ENCODE data around the gene OGG1. TPM values are rescaled to one million over a fixed set of nuclear protein-coding genes. Genes with fewer than 3 reads are reported as not detected.

Gene OGG1
- total and polyA plus RNA-seq, 10 of the 15 experiments (the other 5 are each of a cell fraction or from before 2014, with no cell fraction given): 4.8 to 38.8 (median 27.2) TPM

DNA sequence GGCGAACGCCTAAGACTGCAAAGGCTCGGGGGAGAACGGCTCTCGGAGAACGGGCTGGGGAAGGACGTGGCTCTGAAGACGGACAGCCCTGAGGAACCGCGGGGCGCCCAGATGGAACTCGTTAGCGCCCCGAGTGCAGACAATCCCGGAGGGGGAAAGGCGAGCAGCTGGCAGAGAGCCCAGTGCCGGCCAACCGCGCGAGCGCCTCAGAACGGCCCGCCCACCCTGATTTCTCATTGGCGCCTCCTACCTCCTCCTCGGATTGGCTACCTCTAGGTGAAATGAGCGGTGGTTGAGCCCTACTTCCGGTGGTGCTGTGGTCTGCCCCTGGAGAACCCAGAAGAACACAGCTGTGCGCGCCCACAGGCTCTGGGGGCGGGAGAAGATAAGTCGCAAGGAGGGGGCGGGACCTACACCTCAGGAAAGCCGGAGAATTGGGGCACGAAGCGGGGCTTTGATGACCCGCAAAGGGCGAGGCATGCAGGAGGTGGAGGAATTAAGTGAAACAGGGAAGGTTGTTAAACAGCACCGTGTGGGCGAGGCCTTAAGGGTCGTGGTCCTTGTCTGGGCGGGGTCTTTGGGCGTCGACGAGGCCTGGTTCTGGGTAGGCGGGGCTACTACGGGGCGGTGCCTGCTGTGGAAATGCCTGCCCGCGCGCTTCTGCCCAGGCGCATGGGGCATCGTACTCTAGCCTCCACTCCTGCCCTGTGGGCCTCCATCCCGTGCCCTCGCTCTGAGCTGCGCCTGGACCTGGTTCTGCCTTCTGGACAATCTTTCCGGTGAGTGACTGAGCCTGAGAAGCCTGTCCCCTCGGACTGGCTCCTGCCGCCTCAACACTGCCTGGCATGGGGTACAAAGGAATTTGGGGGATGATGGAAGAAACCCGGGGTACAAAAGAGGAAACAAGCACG lies at the start of gene OGG1 (continued):
- TF ChIP-seq, protein P1, sequence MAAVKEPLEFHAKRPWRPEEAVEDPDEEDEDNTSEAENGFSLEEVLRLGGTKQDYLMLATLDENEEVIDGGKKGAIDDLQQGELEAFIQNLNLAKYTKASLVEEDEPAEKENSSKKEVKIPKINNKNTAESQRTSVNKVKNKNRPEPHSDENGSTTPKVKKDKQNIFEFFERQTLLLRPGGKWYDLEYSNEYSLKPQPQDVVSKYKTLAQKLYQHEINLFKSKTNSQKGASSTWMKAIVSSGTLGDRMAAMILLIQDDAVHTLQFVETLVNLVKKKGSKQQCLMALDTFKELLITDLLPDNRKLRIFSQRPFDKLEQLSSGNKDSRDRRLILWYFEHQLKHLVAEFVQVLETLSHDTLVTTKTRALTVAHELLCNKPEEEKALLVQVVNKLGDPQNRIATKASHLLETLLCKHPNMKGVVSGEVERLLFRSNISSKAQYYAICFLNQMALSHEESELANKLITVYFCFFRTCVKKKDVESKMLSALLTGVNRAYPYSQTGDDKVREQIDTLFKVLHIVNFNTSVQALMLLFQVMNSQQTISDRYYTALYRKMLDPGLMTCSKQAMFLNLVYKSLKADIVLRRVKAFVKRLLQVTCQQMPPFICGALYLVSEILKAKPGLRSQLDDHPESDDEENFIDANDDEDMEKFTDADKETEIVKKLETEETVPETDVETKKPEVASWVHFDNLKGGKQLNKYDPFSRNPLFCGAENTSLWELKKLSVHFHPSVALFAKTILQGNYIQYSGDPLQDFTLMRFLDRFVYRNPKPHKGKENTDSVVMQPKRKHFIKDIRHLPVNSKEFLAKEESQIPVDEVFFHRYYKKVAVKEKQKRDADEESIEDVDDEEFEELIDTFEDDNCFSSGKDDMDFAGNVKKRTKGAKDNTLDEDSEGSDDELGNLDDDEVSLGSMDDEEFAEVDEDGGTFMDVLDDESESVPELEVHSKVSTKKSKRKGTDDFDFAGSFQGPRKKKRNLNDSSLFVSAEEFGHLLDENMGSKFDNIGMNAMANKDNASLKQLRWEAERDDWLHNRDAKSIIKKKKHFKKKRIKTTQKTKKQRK (IDR thresholded peaks at IDR 0.05; ENCODE audit: low read depth, low read length): no peak
- TF ChIP-seq EP300 (IDR thresholded peaks at IDR 0.05; ENCODE audit: borderline replicate concordance in 1 of 2, control insufficient read depth in 1 of 2, low read depth in 2 of 2, low read length in 2 of 2): peak in 1 of 2 experiments; percentile 20; a peak in 1 of 4 replicates
- no peak for TF ChIP-seq CEBPB (IDR thresholded peaks at IDR 0.05; ENCODE audit: borderline replicate concordance in 1 of 2, low read depth in 2 of 2, low read length in 2 of 2)
- TF ChIP-seq YY1 (IDR thresholded peaks at IDR 0.05; ENCODE audit: low read depth, low read length): no peak; the same call in 1 of the 2 replicates
- no peak for TF ChIP-seq HCFC1 (IDR thresholded peaks at IDR 0.05; ENCODE audit: low read length)
- TF ChIP-seq RB1 (IDR thresholded peaks at IDR 0.05; ENCODE audit: borderline replicate concordance): no peak; the same call in 1 of the 2 replicates
- TF ChIP-seq FOXM1 (IDR thresholded peaks at IDR 0.05; ENCODE audit: low read depth, low read length): no peak
- no peak for TF ChIP-seq SMC3 (IDR thresholded peaks at IDR 0.05; ENCODE audit: borderline replicate concordance, low read length)
- peak; percentile 82; the same call in 1 of the 2 replicates for TF ChIP-seq NBN (IDR thresholded peaks at IDR 0.05)
- TF ChIP-seq, protein P2, sequence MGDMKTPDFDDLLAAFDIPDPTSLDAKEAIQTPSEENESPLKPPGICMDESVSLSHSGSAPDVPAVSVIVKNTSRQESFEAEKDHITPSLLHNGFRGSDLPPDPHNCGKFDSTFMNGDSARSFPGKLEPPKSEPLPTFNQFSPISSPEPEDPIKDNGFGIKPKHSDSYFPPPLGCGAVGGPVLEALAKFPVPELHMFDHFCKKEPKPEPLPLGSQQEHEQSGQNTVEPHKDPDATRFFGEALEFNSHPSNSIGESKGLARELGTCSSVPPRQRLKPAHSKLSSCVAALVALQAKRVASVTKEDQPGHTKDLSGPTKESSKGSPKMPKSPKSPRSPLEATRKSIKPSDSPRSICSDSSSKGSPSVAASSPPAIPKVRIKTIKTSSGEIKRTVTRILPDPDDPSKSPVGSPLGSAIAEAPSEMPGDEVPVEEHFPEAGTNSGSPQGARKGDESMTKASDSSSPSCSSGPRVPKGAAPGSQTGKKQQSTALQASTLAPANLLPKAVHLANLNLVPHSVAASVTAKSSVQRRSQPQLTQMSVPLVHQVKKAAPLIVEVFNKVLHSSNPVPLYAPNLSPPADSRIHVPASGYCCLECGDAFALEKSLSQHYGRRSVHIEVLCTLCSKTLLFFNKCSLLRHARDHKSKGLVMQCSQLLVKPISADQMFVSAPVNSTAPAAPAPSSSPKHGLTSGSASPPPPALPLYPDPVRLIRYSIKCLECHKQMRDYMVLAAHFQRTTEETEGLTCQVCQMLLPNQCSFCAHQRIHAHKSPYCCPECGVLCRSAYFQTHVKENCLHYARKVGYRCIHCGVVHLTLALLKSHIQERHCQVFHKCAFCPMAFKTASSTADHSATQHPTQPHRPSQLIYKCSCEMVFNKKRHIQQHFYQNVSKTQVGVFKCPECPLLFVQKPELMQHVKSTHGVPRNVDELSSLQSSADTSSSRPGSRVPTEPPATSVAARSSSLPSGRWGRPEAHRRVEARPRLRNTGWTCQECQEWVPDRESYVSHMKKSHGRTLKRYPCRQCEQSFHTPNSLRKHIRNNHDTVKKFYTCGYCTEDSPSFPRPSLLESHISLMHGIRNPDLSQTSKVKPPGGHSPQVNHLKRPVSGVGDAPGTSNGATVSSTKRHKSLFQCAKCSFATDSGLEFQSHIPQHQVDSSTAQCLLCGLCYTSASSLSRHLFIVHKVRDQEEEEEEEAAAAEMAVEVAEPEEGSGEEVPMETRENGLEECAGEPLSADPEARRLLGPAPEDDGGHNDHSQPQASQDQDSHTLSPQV (IDR thresholded peaks at IDR 0.05): no peak
- TF ChIP-seq ZNF274 (IDR thresholded peaks at IDR 0.05; ENCODE audit: insufficient read depth, insufficient read length): no peak
- no peak for TF ChIP-seq NFXL1 (IDR thresholded peaks at IDR 0.05; ENCODE audit: borderline replicate concordance)
- no peak for TF ChIP-seq WRNIP1 (IDR thresholded peaks at IDR 0.05; ENCODE audit: borderline replicate concordance, low read depth, low read length)
- peak; percentile 69 for TF ChIP-seq TCF3 (IDR thresholded peaks at IDR 0.05; ENCODE audit: borderline replicate concordance, insufficient read depth, low read depth, low read length)
- peak; percentile 24; the same call in 1 of the 2 replicates for TF ChIP-seq DPF2 (IDR thresholded peaks at IDR 0.05)
- no peak for TF ChIP-seq ESRRA (IDR thresholded peaks at IDR 0.05; ENCODE audit: low read length)
- no peak for TF ChIP-seq YBX1 (IDR thresholded peaks at IDR 0.05)
- TF ChIP-seq MTA2 (IDR thresholded peaks at IDR 0.05; ENCODE audit: low read depth): 0 out of 2 replicates have a peak, but pooled peaks have one; percentile 48
- peak; percentile 71 for TF ChIP-seq FOXK2 (IDR thresholded peaks at IDR 0.05)
- TF ChIP-seq, protein P3, sequence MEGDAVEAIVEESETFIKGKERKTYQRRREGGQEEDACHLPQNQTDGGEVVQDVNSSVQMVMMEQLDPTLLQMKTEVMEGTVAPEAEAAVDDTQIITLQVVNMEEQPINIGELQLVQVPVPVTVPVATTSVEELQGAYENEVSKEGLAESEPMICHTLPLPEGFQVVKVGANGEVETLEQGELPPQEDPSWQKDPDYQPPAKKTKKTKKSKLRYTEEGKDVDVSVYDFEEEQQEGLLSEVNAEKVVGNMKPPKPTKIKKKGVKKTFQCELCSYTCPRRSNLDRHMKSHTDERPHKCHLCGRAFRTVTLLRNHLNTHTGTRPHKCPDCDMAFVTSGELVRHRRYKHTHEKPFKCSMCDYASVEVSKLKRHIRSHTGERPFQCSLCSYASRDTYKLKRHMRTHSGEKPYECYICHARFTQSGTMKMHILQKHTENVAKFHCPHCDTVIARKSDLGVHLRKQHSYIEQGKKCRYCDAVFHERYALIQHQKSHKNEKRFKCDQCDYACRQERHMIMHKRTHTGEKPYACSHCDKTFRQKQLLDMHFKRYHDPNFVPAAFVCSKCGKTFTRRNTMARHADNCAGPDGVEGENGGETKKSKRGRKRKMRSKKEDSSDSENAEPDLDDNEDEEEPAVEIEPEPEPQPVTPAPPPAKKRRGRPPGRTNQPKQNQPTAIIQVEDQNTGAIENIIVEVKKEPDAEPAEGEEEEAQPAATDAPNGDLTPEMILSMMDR (IDR thresholded peaks at IDR 0.05 in 2 of 3, conservative IDR thresholded peaks at IDR 0.05 in 1 of 3; ENCODE audit: control insufficient read depth in 2 of 3, extremely low read depth in 1 of 3, insufficient read depth in 1 of 3, low read depth in 3 of 3, low read length in 3 of 3): no peak

All from GM12878 (cell line).